ENCODE measurements around the gene LMAN1L.

GRCh38 chr15:74865316-74865715 is 52.7 kb downstream of the LMAN1L start:
- no peak for TF ChIP-seq CTCF (IDR thresholded peaks at IDR 0.05; ENCODE audit: low read depth, low read length)
- TF ChIP-seq MAX (IDR thresholded peaks at IDR 0.05; ENCODE audit: low read depth, low read length), result no peak
- TF ChIP-seq POLR2A (IDR thresholded peaks at IDR 0.05; ENCODE audit: extremely low read depth, insufficient read length), result no peak
- no peak for TF ChIP-seq MYC (IDR thresholded peaks at IDR 0.05; ENCODE audit: low read depth, low read length)
